Lung (tissue), 12 donors: ENCODE measurements around the gene DPPA3. TPM values are rescaled to one million over a fixed set of nuclear protein-coding genes. Genes with fewer than 3 reads are reported as not detected.
A peak's percentile ranks its signal among the peaks of the same experiment; 100 is the strongest.

Experiments used
- ATAC-seq: fragments of 200-7000 bp; cut with Tn5 transposase; one replicate; pipeline ENCODE4 v1.9.1; 2020; ENCODE audit warnings: moderate number of reproducible peaks; ENCODE audit not compliant: insufficient read depth, low FRiP score
- DNase-seq, 3 donors: peaks; one replicate each; pipeline ENCODE4 v3.0.0-alpha.2; 2013 to 2017
- H3K27ac ChIP-seq, 2 donors: one replicate each; pipeline ENCODE4 v1.5.1; 2013; ENCODE audit warnings: mild to moderate bottlenecking in 2 of 2, moderate library complexity in 2 of 2, control low read depth in 1 of 2, inconsistent platforms in 1 of 2, low read depth in 1 of 2, low read length in 1 of 2
- H3K27me3 ChIP-seq, 3 donors: one replicate each; pipeline ENCODE4 v1.5.1; 2013; ENCODE audit warnings: low read length in 2 of 3; ENCODE audit not compliant: control insufficient read depth in 3 of 3, insufficient read depth in 3 of 3
- H3K36me3 ChIP-seq, 4 donors: one replicate each; pipeline ENCODE4 v1.5.1; 2013; ENCODE audit warnings: low read length in 4 of 4, mild to moderate bottlenecking in 1 of 4, moderate library complexity in 1 of 4; ENCODE audit not compliant: control insufficient read depth in 4 of 4, insufficient read depth in 4 of 4
- H3K4me1 ChIP-seq, 5 donors: one replicate each; pipeline ENCODE4 v1.5.1; 2013; ENCODE audit warnings: low read length in 5 of 5, mild to moderate bottlenecking in 2 of 5, moderate library complexity in 1 of 5; ENCODE audit not compliant: control insufficient read depth in 5 of 5, insufficient read depth in 5 of 5
- H3K4me3 ChIP-seq: one replicate; pipeline ENCODE4 v1.5.1; 2013; ENCODE audit warnings: mild to moderate bottlenecking, control low read depth, moderate library complexity
- H3K9ac ChIP-seq, 2 donors: one replicate each; pipeline ENCODE4 v1.5.1; 2013; ENCODE audit warnings: low read length in 2 of 2, control low read depth in 1 of 2; ENCODE audit not compliant: insufficient read depth in 1 of 2
- H3K9me3 ChIP-seq, 4 donors: one replicate each; pipeline ENCODE4 v1.5.1; 2013; ENCODE audit warnings: low read length in 3 of 4, mild to moderate bottlenecking in 1 of 4, moderate library complexity in 1 of 4; ENCODE audit not compliant: control insufficient read depth in 4 of 4, insufficient read depth in 3 of 4
- CTCF ChIP-seq: IDR thresholded peaks from 2 replicates; pipeline ENCODE4 v1.5.1; 2012; ENCODE audit warnings: mild to moderate bottlenecking; ENCODE audit errors: control extremely low read depth, extremely low read depth
- WGBS, 2 donors: extraction: QIAGEN DNeasy Blood & Tissue Kit; methylation state at CpG; one replicate each; pipeline ENCODE4 v1.1.7; 2013; 5-methylcytosine and 5-hydroxymethylcytosine counted together
- polyA plus RNA-seq, 2 donors: library from polyadenylated mRNA; stranded (reverse); fragments of 200-250 nt; gene quantifications; one replicate each; pipeline ENCODE4 v1.2.1, GENCODE V29; 2013
- total RNA-seq, 2 donors: library from RNA; depleted of rRNA in 1 of 2; stranded (reverse); fragments of >200 nt in 1 of 2; gene quantifications; one replicate each; pipeline ENCODE4 v1.2.1, GENCODE V29; 2014 to 2021
- donor health status: control.
- donor health status: control.
- donor health status: Bipolar disorder and iron deficiency.
- donor health status: healthy.
- donor health status: DM: yes; HTN: yes; CAD: no.

DPPA3 gene
- total and polyA plus RNA-seq, 4 donors, result not detected

- Histone ChIP-seq H3K9ac (no peak overlapping the region), H3K27me3 (no peaks in the 10 kb centered on the region), H3K9me3 (no peaks in the 10 kb centered on the region), H3K36me3 (no peaks in the 10 kb centered on the region), H3K27ac (no peak overlapping the region), H3K4me1 (no peaks in the 10 kb centered on the region), H3K4me3 (no peak overlapping the region)
- ATAC-seq (no peak), DNase-seq (peak in 2 of 3 donors; percentile 18 to 53)
- 32 to 37% methylated on average over 5 of the region's 5 CpGs for WGBS, 2 donors
- TF ChIP-seq CTCF, result no peak
These were observed 20.3 kb downstream of the DPPA3 start for GRCh38 chr12:7731486-7731885.

- Histone ChIP-seq H3K36me3 (no peaks in the 10 kb centered on the region), H3K27me3 (no peaks in the 10 kb centered on the region), H3K27ac (no peak overlapping the region), H3K9me3 (no peaks in the 10 kb centered on the region), H3K9ac (no peak overlapping the region), H3K4me3 (no peak overlapping the region), H3K4me1 (no peaks in the 10 kb centered on the region)
- no peak for TF ChIP-seq CTCF
- ATAC-seq, result no peak
- no peak for DNase-seq
- 27 to 46% methylated on average over 3 of the region's 3 CpGs for WGBS, 2 donors
These were observed 21.8 kb downstream of the DPPA3 start for GRCh38 chr12:7732993-7733392.

- no peaks in the 10 kb centered on the region for H3K4me1 ChIP-seq
- ATAC-seq, result no peak
- DNase-seq, result no peak
- WGBS, 2 donors, result 70 to 88% methylated on average over 5 of the region's 5 CpGs
- no peak within 1 kb of the TSS for H3K9ac ChIP-seq
- peaks cover 0 to 2% (median under 1%) of the 10 kb centered on the region in 4 donors for H3K9me3 ChIP-seq
- H3K27me3 ChIP-seq, result no peaks in the 10 kb centered on the region
- no peak within 1 kb of the TSS for H3K4me3 ChIP-seq
- H3K27ac ChIP-seq, result no peak within 1 kb of the TSS
- no peaks in the 10 kb centered on the region for H3K36me3 ChIP-seq
- TF ChIP-seq CTCF, result no peak
These were observed 36.0 kb downstream of the DPPA3 start, which contains the start of gene CLEC4C for GRCh38 chr12:7747246-7747645. CLEC4C (minus strand) TSS chr12:7747375; CDS start chr12:7747348, 27 bp downstream.

GRCh38 chr12:7748852-7749251 is 37.6 kb downstream of the DPPA3 start:
- Histone ChIP-seq H3K36me3 (no peaks in the 10 kb centered on the region), H3K27me3 (no peaks in the 10 kb centered on the region), H3K27ac (no peak overlapping the region), H3K4me1 (no peaks in the 10 kb centered on the region), H3K4me3 (no peak overlapping the region), H3K9me3 (peaks cover 0 to 2% (median under 1%) of the 10 kb centered on the region in 4 donors), H3K9ac (no peak overlapping the region)
- ATAC-seq (no peak), DNase-seq (no peak)
- 58 to 67% methylated on average over 4 of the region's 4 CpGs for WGBS, 2 donors
- no peak for TF ChIP-seq CTCF
